Neuronal stem cell (in vitro differentiated cells): ENCODE measurements around the gene SNX13.

Experiments
- DNase-seq: peaks from one replicate; pipeline ENCODE4 v3.0.0-alpha.2; 2013; ENCODE audit warnings: low spot score
- H2AFZ ChIP-seq: one replicate; pipeline ENCODE4 v1.6.1; 2013; ENCODE audit warnings: mild to moderate bottlenecking, low read length, inconsistent platforms
- H2AK5ac ChIP-seq: 2 replicates; pipeline ENCODE4 v1.6.1; 2013; ENCODE audit warnings: low read depth, mild to moderate bottlenecking, inconsistent platforms, low read length, moderate library complexity, mixed read lengths
- H2BK120ac ChIP-seq: 2 replicates; pipeline ENCODE4 v1.6.1; 2013; ENCODE audit warnings: low read depth, mild to moderate bottlenecking, inconsistent platforms, low read length, moderate library complexity, mixed read lengths
- H2BK12ac ChIP-seq: one replicate; pipeline ENCODE4 v1.6.1; 2013; ENCODE audit warnings: low read length, inconsistent platforms
- H2BK15ac ChIP-seq: 2 replicates; pipeline ENCODE4 v1.6.1; 2013; ENCODE audit warnings: mild to moderate bottlenecking, low read length, inconsistent platforms, mixed read lengths
- H2BK5ac ChIP-seq: one replicate; pipeline ENCODE4 v1.6.1; 2013; ENCODE audit warnings: inconsistent platforms, mild to moderate bottlenecking, low read length, moderate library complexity
- H3K14ac ChIP-seq: one replicate; pipeline ENCODE4 v1.6.1; 2013; ENCODE audit warnings: low read length, inconsistent platforms
- H3K18ac ChIP-seq: 2 replicates; pipeline ENCODE4 v1.6.1; 2013; ENCODE audit warnings: low read length, inconsistent platforms
- H3K23ac ChIP-seq: 2 replicates; pipeline ENCODE4 v1.6.1; 2013; ENCODE audit warnings: low read depth, mild to moderate bottlenecking, mixed read lengths, low read length, inconsistent platforms; ENCODE audit not compliant: poor library complexity
- H3K27ac ChIP-seq: replicated peaks from 3 replicates; pipeline ENCODE4 v1.5.1; 2013; ENCODE audit warnings: low read length, inconsistent platforms
- H3K27me3 ChIP-seq, 3 experiments: 2 replicates each; pipeline ENCODE4 v1.6.1; 2013; ENCODE audit warnings: low read length in 3 of 3, mild to moderate bottlenecking in 2 of 3, inconsistent platforms in 1 of 3, low read depth in 1 of 3, mixed read lengths in 1 of 3, moderate library complexity in 1 of 3; ENCODE audit not compliant: control insufficient read depth in 3 of 3, insufficient read depth in 3 of 3
- H3K36me3 ChIP-seq, 2 donors: replicated peaks in 1 of 2; 2 replicates each; pipeline ENCODE4 v1.6.1; 2013; ENCODE audit warnings: low read length in 2 of 2; ENCODE audit not compliant: control insufficient read depth in 2 of 2, insufficient read depth in 2 of 2
- H3K4ac ChIP-seq: 2 replicates; pipeline ENCODE4 v1.6.1; 2013; ENCODE audit warnings: inconsistent platforms, mild to moderate bottlenecking, low read length, moderate library complexity
- H3K4me1 ChIP-seq, 2 donors: 1 replicate in 1 of 2; 2 replicates in 1 of 2; pipeline ENCODE4 v1.6.1; 2013; ENCODE audit warnings: low read length in 2 of 2, low read depth in 1 of 2; ENCODE audit not compliant: control insufficient read depth in 2 of 2, insufficient read depth in 1 of 2
- H3K4me2 ChIP-seq: one replicate; pipeline ENCODE4 v1.6.1; 2013; ENCODE audit warnings: mild to moderate bottlenecking, low read length, inconsistent platforms; ENCODE audit not compliant: insufficient read depth, poor library complexity, severe bottlenecking
- H3K4me3 ChIP-seq, 2 donors: 2 replicates each; pipeline ENCODE4 v1.5.1; 2013; ENCODE audit warnings: low read length in 2 of 2, mild to moderate bottlenecking in 2 of 2, inconsistent platforms in 1 of 2, moderate library complexity in 1 of 2
- H3K79me1 ChIP-seq: one replicate; pipeline ENCODE4 v1.6.1; 2013; ENCODE audit warnings: low read depth, mild to moderate bottlenecking, inconsistent platforms, low read length, moderate library complexity
- H3K9ac ChIP-seq: one replicate; pipeline ENCODE4 v1.6.1; 2013; ENCODE audit warnings: mild to moderate bottlenecking, low read depth, low read length, inconsistent platforms; ENCODE audit not compliant: poor library complexity
- H3K9me3 ChIP-seq, 2 donors: replicated peaks in 1 of 2; 2 replicates each; pipeline versions ENCODE3 to v1.6.1; 2013; ENCODE audit warnings: low read length in 2 of 2, mild to moderate bottlenecking in 2 of 2, inconsistent platforms in 1 of 2, low read depth in 1 of 2, mixed read lengths in 1 of 2, moderate library complexity in 1 of 2; ENCODE audit not compliant: control insufficient read depth in 2 of 2, insufficient read depth in 1 of 2
- H4K8ac ChIP-seq: one replicate; pipeline ENCODE4 v1.6.1; 2013; ENCODE audit warnings: low read depth, mild to moderate bottlenecking, inconsistent platforms, low read length, moderate library complexity
- H4K91ac ChIP-seq: one replicate; pipeline ENCODE4 v1.6.1; 2013; ENCODE audit warnings: low read length, low read depth, mild to moderate bottlenecking, inconsistent platforms; ENCODE audit not compliant: poor library complexity
- WGBS, 2 donors: extraction: QIAGEN DNeasy Blood & Tissue Kit; methylation state at CpG; one replicate each; pipeline ENCODE4 v1.1.7; 2013; ENCODE audit warnings: missing lambda C conversion rate in 2 of 2, mixed read lengths in 1 of 2; ENCODE audit not compliant: insufficient read length in 2 of 2, insufficient replicate concordance in 1 of 2; ENCODE audit errors: extremely low coverage in 2 of 2; 5-methylcytosine and 5-hydroxymethylcytosine counted together

SNX13 gene

GRCh38 chr7:17771901-17772408, 168.3 kb downstream of the SNX13 start:
- no peaks in the 10 kb centered on the region for H3K27me3 ChIP-seq
- H3K79me1 ChIP-seq, result no peaks in the 10 kb centered on the region
- DNase-seq, result no peak
- no peak overlapping the region for H3K18ac ChIP-seq
- H2BK15ac ChIP-seq, result no peak overlapping the region
- peaks cover 1 to 5% of the 10 kb centered on the region in 2 donors for H3K4me1 ChIP-seq
- no peak overlapping the region for H2BK5ac ChIP-seq
- no peak overlapping the region for H3K27ac ChIP-seq
- H3K4ac ChIP-seq, result no peak overlapping the region
- no peak overlapping the region for H2AFZ ChIP-seq
- H3K36me3 ChIP-seq, result no peaks in the 10 kb centered on the region
- no peak overlapping the region for H3K4me2 ChIP-seq
- H3K14ac ChIP-seq, result no peak overlapping the region
- WGBS, 2 donors, result no CpG with 5 or more reads among the region's 3 CpGs
- H2BK120ac ChIP-seq, result no peak overlapping the region
- no peak overlapping the region for H3K23ac ChIP-seq
- H3K9ac ChIP-seq, result no peak overlapping the region
- no peak overlapping the region for H2AK5ac ChIP-seq
- no peak overlapping the region for H3K4me3 ChIP-seq
- H3K9me3 ChIP-seq, result no peaks in the 10 kb centered on the region
- H4K8ac ChIP-seq, result no peak overlapping the region
- H4K91ac ChIP-seq, result no peak overlapping the region
- H2BK12ac ChIP-seq, result no peak overlapping the region

- H3K9ac ChIP-seq, result no peak overlapping the region
- WGBS, 2 donors, result no CpG with 5 or more reads among the region's 4 CpGs
- DNase-seq, result no peak
Observed at GRCh38 chr7:17770710-17771375, 169.5 kb downstream of the SNX13 start.

GRCh38 chr7:17769918-17770317, 170.4 kb downstream of the SNX13 start:
- no peaks in the 10 kb centered on the region for H3K27me3 ChIP-seq
- WGBS, 2 donors, result no CpG with 5 or more reads among the region's 2 CpGs
- H3K9me3 ChIP-seq, result no peaks in the 10 kb centered on the region

More at GRCh38 chr7:17770710-17771375, 169.5 kb downstream of the SNX13 start:
- H3K36me3 ChIP-seq, result no peaks in the 10 kb centered on the region
- H2AFZ ChIP-seq, result peak overlapping the region; percentile 57
- no peak overlapping the region for H3K14ac ChIP-seq
- H3K4me1 ChIP-seq, result peaks cover 1 to 5% of the 10 kb centered on the region in 2 donors
- H3K4me3 ChIP-seq, result no peak overlapping the region
- no peaks in the 10 kb centered on the region for H3K27me3 ChIP-seq
- H3K27ac ChIP-seq, result no peak overlapping the region
- no peak overlapping the region for H2BK12ac ChIP-seq
- H2BK5ac ChIP-seq, result no peak overlapping the region
- H3K4ac ChIP-seq, result no peak overlapping the region
- H3K79me1 ChIP-seq, result no peaks in the 10 kb centered on the region
- no peak overlapping the region for H3K23ac ChIP-seq
- H3K4me2 ChIP-seq, result no peak overlapping the region
- H3K18ac ChIP-seq, result no peak overlapping the region
- H2BK120ac ChIP-seq, result no peak overlapping the region
- no peak overlapping the region for H4K8ac ChIP-seq
- no peak overlapping the region for H4K91ac ChIP-seq
- no peak overlapping the region for H2AK5ac ChIP-seq
- no peaks in the 10 kb centered on the region for H3K9me3 ChIP-seq
- H2BK15ac ChIP-seq, result no peak overlapping the region

GRCh38 chr7:17758008-17758407, 182.3 kb downstream of the SNX13 start:
- Histone ChIP-seq H2BK5ac (no peak overlapping the region), H3K4me2 (no peak overlapping the region), H3K27me3 (no peaks in the 10 kb centered on the region), H3K36me3 (no peaks in the 10 kb centered on the region), H3K9me3 (peaks cover 0 to 5% of the 10 kb centered on the region in 2 donors), H3K27ac (no peak overlapping the region), H3K4ac (no peak overlapping the region), H2BK120ac (no peak overlapping the region), H3K79me1 (no peaks in the 10 kb centered on the region), H3K9ac (no peak overlapping the region), H3K23ac (no peak overlapping the region), H2AK5ac (no peak overlapping the region), H4K8ac (no peak overlapping the region), H3K18ac (no peak overlapping the region), H3K14ac (no peak overlapping the region), H3K4me3 (no peak overlapping the region), H3K4me1 (no peaks in the 10 kb centered on the region), H2AFZ (no peak overlapping the region), H2BK12ac (no peak overlapping the region), H4K91ac (no peak overlapping the region), H2BK15ac (no peak overlapping the region)
- WGBS, 2 donors, result no CpG with 5 or more reads among the region's 3 CpGs
- no peak for DNase-seq

More at GRCh38 chr7:17769918-17770317, 170.4 kb downstream of the SNX13 start:
- Histone ChIP-seq H2AK5ac (no peak overlapping the region), H3K4me2 (no peak overlapping the region), H2BK15ac (no peak overlapping the region), H2BK12ac (no peak overlapping the region), H2BK120ac (no peak overlapping the region), H3K79me1 (no peaks in the 10 kb centered on the region), H3K9ac (no peak overlapping the region), H3K4me3 (no peak overlapping the region), H3K4ac (no peak overlapping the region), H3K4me1 (peaks cover 1 to 5% of the 10 kb centered on the region in 2 donors), H3K23ac (no peak overlapping the region), H4K8ac (no peak overlapping the region), H3K18ac (no peak overlapping the region), H3K27ac (no peak overlapping the region), H3K36me3 (no peaks in the 10 kb centered on the region), H4K91ac (no peak overlapping the region), H2BK5ac (no peak overlapping the region), H2AFZ (no peak overlapping the region), H3K14ac (no peak overlapping the region)
- DNase-seq, result peak; percentile 55
